HTR-8/SVneo (cell line): ENCODE data around the gene PCDHB13.

ENCODE experiments used
- DNase-seq: peaks from one replicate; pipeline ENCODE4 v3.0.0; 2011; ENCODE audit warnings: low spot score, mixed read lengths; ENCODE audit not compliant: insufficient read length
- FAIRE-seq: peaks from 2 replicates; lab custom pipeline; 2011; peaks lifted over from hg19 to GRCh38; lab: Jason Lieb, UNC

The PCDHB13 gene

DNA sequence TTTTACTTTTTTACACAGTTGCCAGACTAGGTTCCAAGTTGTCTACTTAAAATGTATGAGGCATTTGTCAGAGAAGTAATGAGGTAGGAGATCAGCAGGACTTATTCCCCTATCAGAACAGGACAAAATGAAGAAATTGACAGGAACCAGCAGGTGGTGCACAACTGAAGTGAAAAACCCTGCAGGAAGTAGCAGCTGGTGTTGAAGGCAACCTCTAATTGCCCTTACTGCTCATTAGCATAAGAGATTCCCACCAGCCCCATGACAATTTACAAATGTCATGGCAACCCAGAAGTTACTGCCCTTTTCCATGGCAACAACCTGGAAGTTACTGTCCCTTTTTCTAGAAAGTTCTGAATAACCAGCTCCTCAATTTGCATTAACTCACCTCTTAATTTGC lies 36.9 kb downstream of the PCDHB13 start:
- no peak for FAIRE-seq
- no peak for DNase-seq

GRCh38 chr5:141258464-141258863 lies 44.7 kb downstream of the PCDHB13 start:
- DNase-seq (no peak), FAIRE-seq (no peak)

DNA sequence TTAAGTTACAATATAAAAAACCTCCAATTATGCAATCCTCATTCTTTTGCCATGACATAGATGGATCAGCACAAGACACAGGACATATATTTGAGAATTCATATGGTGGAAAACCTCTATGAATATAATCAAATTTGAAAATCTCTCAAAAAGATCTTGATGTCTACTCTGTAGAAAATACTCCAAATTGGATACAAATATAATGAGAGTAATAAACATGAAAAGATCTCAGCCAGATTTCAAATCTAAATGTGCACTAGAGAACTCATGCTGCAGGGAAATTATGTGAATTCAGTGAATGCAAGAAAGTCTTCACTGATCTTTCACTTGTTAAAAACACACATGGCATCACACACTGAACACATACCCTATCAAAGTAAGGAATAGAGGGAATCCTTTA lies 45.2 kb downstream of the PCDHB13 start:
- no peak for FAIRE-seq
- DNase-seq: no peak

DNA sequence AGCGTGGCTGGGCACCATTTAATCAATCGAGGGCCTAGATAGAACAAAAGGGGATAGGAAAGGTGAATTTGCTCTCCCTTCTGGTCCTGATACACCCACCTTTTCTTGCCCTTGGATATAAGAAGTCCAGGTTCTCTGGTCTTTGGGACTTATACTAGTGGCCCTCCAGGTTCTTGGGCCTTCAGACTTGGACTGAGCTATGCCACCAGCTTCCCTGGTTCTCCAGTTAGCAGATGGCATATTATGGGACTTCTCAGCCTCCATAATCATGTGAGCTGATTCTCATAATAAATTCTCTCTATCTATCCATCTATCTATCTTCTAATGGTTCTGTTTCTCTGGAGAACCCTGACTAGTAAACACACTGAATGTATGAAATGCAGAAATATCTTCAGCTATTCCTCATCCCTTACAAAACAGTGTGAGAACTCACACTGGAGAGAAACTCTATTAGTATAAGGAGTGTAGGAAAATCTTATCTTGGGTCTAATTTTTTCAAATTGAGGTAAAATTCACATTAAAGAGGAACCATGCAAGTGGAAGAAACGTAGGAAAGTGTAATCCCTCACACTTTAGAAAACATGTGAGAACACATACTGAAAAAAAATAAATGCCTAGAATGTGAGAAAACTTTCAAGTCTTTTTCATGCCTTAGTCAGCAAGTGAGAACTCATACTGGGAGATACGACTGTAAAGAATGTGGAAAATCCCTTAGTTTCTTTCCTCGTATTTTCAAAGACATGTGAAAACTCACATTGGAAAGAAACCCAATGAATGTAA lies 46.9 kb downstream of the PCDHB13 start:
- DNase-seq (no peak), FAIRE-seq (no peak)

DNA sequence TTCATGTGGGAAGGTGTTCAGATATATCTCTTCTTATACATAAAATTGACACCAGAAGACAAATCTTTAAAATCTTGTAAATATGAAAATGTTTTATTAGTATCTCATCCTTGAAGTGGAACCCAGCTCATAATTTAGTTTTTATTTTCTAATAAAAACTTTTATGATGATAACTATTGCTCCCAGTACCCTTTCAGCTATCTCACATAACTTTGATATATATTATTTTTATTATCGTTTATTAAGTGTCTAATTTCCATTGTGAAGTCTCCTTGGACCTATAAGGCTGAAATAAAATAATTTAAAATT lies 47.5 kb downstream of the PCDHB13 start:
- DNase-seq (no peak), FAIRE-seq (no peak)
